GM23338 (cell line): ENCODE measurements around the gene C6orf120.

Source experiments
- CREB1 ChIP-seq: fragments of 250-450 bp; sonication (Bioruptor Pico); IDR thresholded peaks from 2 replicates; pipeline ENCODE4 v1.5.0; 2020; ENCODE audit warnings: low read depth, mild to moderate bottlenecking, moderate library complexity
- EZH2 ChIP-seq: fragments of 200-600 bp; sonication (generic); IDR thresholded peaks from one replicate; pipeline ENCODE4 v1.8.0; 2017; ENCODE audit warnings: antibody characterized with exemption, mild to moderate bottlenecking, low read depth; ENCODE audit not compliant: unreplicated experiment
- EZH2phosphoT487 ChIP-seq: fragments of 200-600 bp; sonication (generic); IDR thresholded peaks from one replicate; pipeline ENCODE4 v1.8.1; 2018; ENCODE audit warnings: antibody characterized with exemption; ENCODE audit not compliant: unreplicated experiment
- JUNB ChIP-seq: IDR thresholded peaks from one replicate; pipeline ENCODE4 v1.6.1; 2016; ENCODE audit warnings: antibody characterized with exemption; ENCODE audit not compliant: unreplicated experiment
- POLR2AphosphoS5 ChIP-seq: IDR thresholded peaks from 2 replicates; pipeline ENCODE4 v1.6.1; 2016; ENCODE audit warnings: antibody characterized with exemption, low read depth
- REST ChIP-seq: IDR thresholded peaks from one replicate; pipeline ENCODE4 v1.6.1; 2018; ENCODE audit warnings: antibody characterized with exemption; ENCODE audit not compliant: unreplicated experiment
- STAT1 ChIP-seq: IDR thresholded peaks from one replicate; pipeline ENCODE4 v1.6.1; 2016; ENCODE audit warnings: antibody characterized with exemption; ENCODE audit not compliant: unreplicated experiment
- TF ChIP-seq, protein P1 (sequence below), 2 experiments: fragments of 200-600 bp in 1 of 2; sonication (generic) in 1 of 2; conservative IDR thresholded peaks; 2 replicates each; pipeline versions ENCODE4 v1.5.1 to v1.6.1; 2016 to 2017; ENCODE audit warnings: antibody characterized with exemption in 2 of 2, low read depth in 2 of 2, mild to moderate bottlenecking in 2 of 2, moderate library complexity in 1 of 2
- TF ChIP-seq, protein P2 (sequence below): IDR thresholded peaks from 2 replicates; pipeline ENCODE4 v1.6.1; 2016; ENCODE audit warnings: antibody characterized with exemption
- TF ChIP-seq, protein P3 (sequence below): fragments of 250-450 bp; sonication (Bioruptor Pico); IDR thresholded peaks from 2 replicates; pipeline ENCODE4 v1.5.0; 2020; ENCODE audit warnings: mild to moderate bottlenecking, moderate library complexity

DNA sequence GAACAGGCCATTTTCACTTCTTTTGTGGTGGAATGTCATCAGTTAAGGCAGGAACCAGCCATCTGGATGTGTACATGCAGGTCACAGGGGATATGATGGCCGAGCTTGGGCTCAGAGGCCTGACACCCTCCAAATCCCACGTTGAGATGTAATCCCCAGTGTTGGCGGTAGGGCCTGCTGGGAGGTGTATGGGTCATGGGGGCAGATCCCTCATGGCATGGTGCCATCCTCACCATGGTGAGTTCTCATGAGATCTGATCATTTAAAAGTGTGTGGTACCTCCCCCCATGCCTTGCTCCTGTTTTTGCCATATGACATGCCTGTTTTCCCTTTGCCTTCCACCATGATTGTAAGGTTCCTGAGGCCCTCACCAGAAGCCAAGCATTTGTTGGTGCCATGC is 26.9 kb upstream of the C6orf120 start:
- TF ChIP-seq, protein P1, sequence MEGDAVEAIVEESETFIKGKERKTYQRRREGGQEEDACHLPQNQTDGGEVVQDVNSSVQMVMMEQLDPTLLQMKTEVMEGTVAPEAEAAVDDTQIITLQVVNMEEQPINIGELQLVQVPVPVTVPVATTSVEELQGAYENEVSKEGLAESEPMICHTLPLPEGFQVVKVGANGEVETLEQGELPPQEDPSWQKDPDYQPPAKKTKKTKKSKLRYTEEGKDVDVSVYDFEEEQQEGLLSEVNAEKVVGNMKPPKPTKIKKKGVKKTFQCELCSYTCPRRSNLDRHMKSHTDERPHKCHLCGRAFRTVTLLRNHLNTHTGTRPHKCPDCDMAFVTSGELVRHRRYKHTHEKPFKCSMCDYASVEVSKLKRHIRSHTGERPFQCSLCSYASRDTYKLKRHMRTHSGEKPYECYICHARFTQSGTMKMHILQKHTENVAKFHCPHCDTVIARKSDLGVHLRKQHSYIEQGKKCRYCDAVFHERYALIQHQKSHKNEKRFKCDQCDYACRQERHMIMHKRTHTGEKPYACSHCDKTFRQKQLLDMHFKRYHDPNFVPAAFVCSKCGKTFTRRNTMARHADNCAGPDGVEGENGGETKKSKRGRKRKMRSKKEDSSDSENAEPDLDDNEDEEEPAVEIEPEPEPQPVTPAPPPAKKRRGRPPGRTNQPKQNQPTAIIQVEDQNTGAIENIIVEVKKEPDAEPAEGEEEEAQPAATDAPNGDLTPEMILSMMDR (conservative IDR thresholded peaks at IDR 0.05; ENCODE audit: low read depth in 2 of 2), result no peak
- TF ChIP-seq EZH2 (no peak), POLR2AphosphoS5 (no peak), REST (no peak), STAT1 (no peak), CREB1 (no peak), JUNB (no peak), EZH2phosphoT487 (no peak)
- TF ChIP-seq, protein P2, sequence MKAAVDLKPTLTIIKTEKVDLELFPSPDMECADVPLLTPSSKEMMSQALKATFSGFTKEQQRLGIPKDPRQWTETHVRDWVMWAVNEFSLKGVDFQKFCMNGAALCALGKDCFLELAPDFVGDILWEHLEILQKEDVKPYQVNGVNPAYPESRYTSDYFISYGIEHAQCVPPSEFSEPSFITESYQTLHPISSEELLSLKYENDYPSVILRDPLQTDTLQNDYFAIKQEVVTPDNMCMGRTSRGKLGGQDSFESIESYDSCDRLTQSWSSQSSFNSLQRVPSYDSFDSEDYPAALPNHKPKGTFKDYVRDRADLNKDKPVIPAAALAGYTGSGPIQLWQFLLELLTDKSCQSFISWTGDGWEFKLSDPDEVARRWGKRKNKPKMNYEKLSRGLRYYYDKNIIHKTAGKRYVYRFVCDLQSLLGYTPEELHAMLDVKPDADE, result no peak
- TF ChIP-seq, protein P3, sequence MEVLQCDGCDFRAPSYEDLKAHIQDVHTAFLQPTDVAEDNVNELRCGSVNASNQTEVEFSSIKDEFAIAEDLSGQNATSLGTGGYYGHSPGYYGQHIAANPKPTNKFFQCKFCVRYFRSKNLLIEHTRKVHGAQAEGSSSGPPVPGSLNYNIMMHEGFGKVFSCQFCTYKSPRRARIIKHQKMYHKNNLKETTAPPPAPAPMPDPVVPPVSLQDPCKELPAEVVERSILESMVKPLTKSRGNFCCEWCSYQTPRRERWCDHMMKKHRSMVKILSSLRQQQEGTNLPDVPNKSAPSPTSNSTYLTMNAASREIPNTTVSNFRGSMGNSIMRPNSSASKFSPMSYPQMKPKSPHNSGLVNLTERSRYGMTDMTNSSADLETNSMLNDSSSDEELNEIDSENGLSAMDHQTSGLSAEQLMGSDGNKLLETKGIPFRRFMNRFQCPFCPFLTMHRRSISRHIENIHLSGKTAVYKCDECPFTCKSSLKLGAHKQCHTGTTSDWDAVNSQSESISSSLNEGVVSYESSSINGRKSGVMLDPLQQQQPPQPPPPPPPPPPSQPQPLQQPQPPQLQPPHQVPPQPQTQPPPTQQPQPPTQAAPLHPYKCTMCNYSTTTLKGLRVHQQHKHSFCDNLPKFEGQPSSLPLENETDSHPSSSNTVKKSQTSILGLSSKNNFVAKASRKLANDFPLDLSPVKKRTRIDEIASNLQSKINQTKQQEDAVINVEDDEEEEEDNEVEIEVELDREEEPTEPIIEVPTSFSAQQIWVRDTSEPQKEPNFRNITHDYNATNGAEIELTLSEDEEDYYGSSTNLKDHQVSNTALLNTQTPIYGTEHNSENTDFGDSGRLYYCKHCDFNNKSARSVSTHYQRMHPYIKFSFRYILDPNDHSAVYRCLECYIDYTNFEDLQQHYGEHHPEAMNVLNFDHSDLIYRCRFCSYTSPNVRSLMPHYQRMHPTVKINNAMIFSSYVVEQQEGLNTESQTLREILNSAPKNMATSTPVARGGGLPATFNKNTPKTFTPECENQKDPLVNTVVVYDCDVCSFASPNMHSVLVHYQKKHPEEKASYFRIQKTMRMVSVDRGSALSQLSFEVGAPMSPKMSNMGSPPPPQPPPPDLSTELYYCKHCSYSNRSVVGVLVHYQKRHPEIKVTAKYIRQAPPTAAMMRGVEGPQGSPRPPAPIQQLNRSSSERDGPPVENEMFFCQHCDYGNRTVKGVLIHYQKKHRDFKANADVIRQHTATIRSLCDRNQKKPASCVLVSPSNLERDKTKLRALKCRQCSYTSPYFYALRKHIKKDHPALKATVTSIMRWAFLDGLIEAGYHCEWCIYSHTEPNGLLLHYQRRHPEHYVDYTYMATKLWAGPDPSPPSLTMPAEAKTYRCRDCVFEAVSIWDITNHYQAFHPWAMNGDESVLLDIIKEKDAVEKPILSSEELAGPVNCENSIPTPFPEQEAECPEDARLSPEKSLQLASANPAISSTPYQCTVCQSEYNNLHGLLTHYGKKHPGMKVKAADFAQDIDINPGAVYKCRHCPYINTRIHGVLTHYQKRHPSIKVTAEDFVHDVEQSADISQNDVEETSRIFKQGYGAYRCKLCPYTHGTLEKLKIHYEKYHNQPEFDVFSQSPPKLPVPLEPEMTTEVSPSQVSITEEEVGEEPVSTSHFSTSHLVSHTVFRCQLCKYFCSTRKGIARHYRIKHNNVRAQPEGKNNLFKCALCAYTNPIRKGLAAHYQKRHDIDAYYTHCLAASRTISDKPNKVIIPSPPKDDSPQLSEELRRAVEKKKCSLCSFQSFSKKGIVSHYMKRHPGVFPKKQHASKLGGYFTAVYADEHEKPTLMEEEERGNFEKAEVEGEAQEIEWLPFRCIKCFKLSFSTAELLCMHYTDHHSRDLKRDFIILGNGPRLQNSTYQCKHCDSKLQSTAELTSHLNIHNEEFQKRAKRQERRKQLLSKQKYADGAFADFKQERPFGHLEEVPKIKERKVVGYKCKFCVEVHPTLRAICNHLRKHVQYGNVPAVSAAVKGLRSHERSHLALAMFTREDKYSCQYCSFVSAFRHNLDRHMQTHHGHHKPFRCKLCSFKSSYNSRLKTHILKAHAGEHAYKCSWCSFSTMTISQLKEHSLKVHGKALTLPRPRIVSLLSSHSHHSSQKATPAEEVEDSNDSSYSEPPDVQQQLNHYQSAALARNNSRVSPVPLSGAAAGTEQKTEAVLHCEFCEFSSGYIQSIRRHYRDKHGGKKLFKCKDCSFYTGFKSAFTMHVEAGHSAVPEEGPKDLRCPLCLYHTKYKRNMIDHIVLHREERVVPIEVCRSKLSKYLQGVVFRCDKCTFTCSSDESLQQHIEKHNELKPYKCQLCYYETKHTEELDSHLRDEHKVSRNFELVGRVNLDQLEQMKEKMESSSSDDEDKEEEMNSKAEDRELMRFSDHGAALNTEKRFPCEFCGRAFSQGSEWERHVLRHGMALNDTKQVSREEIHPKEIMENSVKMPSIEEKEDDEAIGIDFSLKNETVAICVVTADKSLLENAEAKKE (CRISPR knock-in tag), result no peak
